H1 (cell line): ENCODE data around the gene MAP7D2. TPM values are rescaled to one million over a fixed set of nuclear protein-coding genes. Genes with fewer than 3 reads are reported as not detected.

Source experiments
- CTCF ChIA-PET: fragments of 300-600 bp; sonication (Branson Sonifier 250); formaldehyde crosslinking; loops from one replicate; lab custom pipeline; 2021; ENCODE audit not compliant: partially characterized antibody; lab: Charles Lee
- POLR2A ChIA-PET: fragments of 300-600 bp; sonication (Branson Sonifier 250); formaldehyde crosslinking; loops from one replicate; lab custom pipeline; 2021; ENCODE audit warnings: inconsistent platforms; ENCODE audit not compliant: partially characterized antibody; lab: Charles Lee
- DNase-seq, 2 experiments: peaks; one replicate each; pipeline versions ENCODE4 v3.0.0 to v3.0.0-alpha.2; 2010 to 2022; ENCODE audit warnings: low spot score in 2 of 2, low read depth in 1 of 2, mixed read lengths in 1 of 2
- FAIRE-seq: peaks from 2 replicates; lab custom pipeline; 2011; peaks lifted over from hg19 to GRCh38; lab: Jason Lieb, UNC
- H2AFZ ChIP-seq: 2 replicates; pipeline ENCODE4 v1.8.1; 2012; ENCODE audit warnings: low read length, inconsistent platforms
- H2AK5ac ChIP-seq: 2 replicates; pipeline ENCODE4 v1.6.1; 2013; ENCODE audit warnings: low read depth, low read length
- H2BK120ac ChIP-seq: replicated peaks from 2 replicates; pipeline ENCODE3; 2013; ENCODE audit warnings: low read depth, low read length, inconsistent platforms
- H2BK12ac ChIP-seq: 2 replicates; pipeline ENCODE4 v1.6.1; 2013; ENCODE audit warnings: low read depth, low read length
- H2BK15ac ChIP-seq: 2 replicates; pipeline ENCODE4 v1.6.1; 2013; ENCODE audit warnings: low read length
- H2BK20ac ChIP-seq: 2 replicates; pipeline ENCODE4 v1.6.1; 2013; ENCODE audit warnings: low read length
- H2BK5ac ChIP-seq: 2 replicates; pipeline ENCODE4 v1.6.1; 2013; ENCODE audit warnings: low read depth, low read length
- H3K14ac ChIP-seq: 2 replicates; pipeline ENCODE4 v1.6.1; 2013; ENCODE audit warnings: inconsistent platforms; ENCODE audit not compliant: insufficient read length
- H3K18ac ChIP-seq: 2 replicates; pipeline ENCODE4 v1.6.1; 2013; ENCODE audit warnings: low read length; ENCODE audit errors: extremely low read depth
- H3K23ac ChIP-seq: 2 replicates; pipeline ENCODE4 v1.6.1; 2013; ENCODE audit warnings: inconsistent platforms; ENCODE audit not compliant: insufficient read length
- H3K23me2 ChIP-seq: 2 replicates; pipeline ENCODE4 v1.6.1; 2013; ENCODE audit warnings: low read depth, low read length
- H3K27ac ChIP-seq: 2 replicates; pipeline ENCODE4 v1.6.1; 2011; ENCODE audit warnings: low read depth, low read length, inconsistent platforms
- H3K27me3 ChIP-seq, 4 experiments: replicated peaks in 1 of 4; 1 replicate in 1 of 4; 2 replicates in 3 of 4; pipeline versions ENCODE4 v1.6.1 to v1.8.1; 2011 to 2013; ENCODE audit warnings: low read length in 3 of 4, mild to moderate bottlenecking in 3 of 4, inconsistent platforms in 2 of 4, mixed read lengths in 2 of 4, moderate library complexity in 1 of 4; ENCODE audit not compliant: control insufficient read depth in 3 of 4, insufficient read depth in 3 of 4; ENCODE audit errors: extremely low read depth in 1 of 4
- H3K36me3 ChIP-seq, 4 experiments: 2 replicates each; pipeline versions ENCODE4 v1.6.1 to v1.8.1; 2011 to 2013; ENCODE audit warnings: mild to moderate bottlenecking in 4 of 4, low read length in 3 of 4, moderate library complexity in 2 of 4, control low read depth in 1 of 4, inconsistent platforms in 1 of 4; ENCODE audit not compliant: insufficient read depth in 4 of 4, control insufficient read depth in 2 of 4
- H3K4ac ChIP-seq: replicated peaks from 2 replicates; pipeline ENCODE3; 2013; ENCODE audit warnings: low read length, low read depth, mixed read lengths, inconsistent platforms; ENCODE audit not compliant: insufficient read length
- H3K4me1 ChIP-seq, 4 experiments: replicated peaks in 1 of 4; 1 replicate in 1 of 4; 2 replicates in 3 of 4; pipeline versions ENCODE4 v1.6.1 to v1.8.1; 2011 to 2013; ENCODE audit warnings: low read length in 3 of 4, inconsistent platforms in 2 of 4, mixed read lengths in 1 of 4; ENCODE audit not compliant: insufficient read depth in 4 of 4, control insufficient read depth in 3 of 4
- H3K4me2 ChIP-seq, 2 experiments: 2 replicates each; pipeline versions ENCODE4 v1.6.1 to v1.8.1; 2011 to 2013; ENCODE audit warnings: low read depth in 2 of 2, low read length in 2 of 2, control low read depth in 1 of 2, inconsistent platforms in 1 of 2, mild to moderate bottlenecking in 1 of 2; ENCODE audit not compliant: insufficient read depth in 1 of 2
- H3K4me3 ChIP-seq, 4 experiments: fragments of 200-600, 300-600 bp in 1 of 4; sonication (generic), shearing (Covaris generic), sonication (Bioruptor Twin) in 1 of 4; 2 replicates each; pipeline versions ENCODE4 v1.5.1 to v1.8.1; 2011 to 2016; ENCODE audit warnings: low read length in 4 of 4, low read depth in 3 of 4, control low read depth in 2 of 4, inconsistent platforms in 2 of 4, mild to moderate bottlenecking in 2 of 4, mixed read lengths in 1 of 4, moderate library complexity in 1 of 4; ENCODE audit not compliant: insufficient read depth in 2 of 4; ENCODE audit errors: extremely low read depth in 1 of 4
- H3K56ac ChIP-seq: replicated peaks from 2 replicates; pipeline ENCODE3; 2013; ENCODE audit warnings: low read depth, mild to moderate bottlenecking, mixed read lengths, low read length, inconsistent platforms; ENCODE audit not compliant: insufficient read length
- H3K79me1 ChIP-seq: 2 replicates; pipeline ENCODE4 v1.6.1; 2013; ENCODE audit warnings: low read depth, low read length, control low read depth
- H3K79me2 ChIP-seq, 2 experiments: 2 replicates each; pipeline versions ENCODE4 v1.6.1 to v1.8.1; 2012 to 2013; ENCODE audit warnings: low read length in 2 of 2, mild to moderate bottlenecking in 2 of 2, inconsistent platforms in 1 of 2; ENCODE audit not compliant: insufficient read depth in 2 of 2, control insufficient read depth in 1 of 2
- H3K9ac ChIP-seq, 4 experiments: replicated peaks in 1 of 4; 1 replicate in 1 of 4; 2 replicates in 3 of 4; pipeline versions ENCODE4 v1.6.1 to v1.8.1; 2011 to 2013; ENCODE audit warnings: low read depth in 3 of 4, low read length in 3 of 4, control low read depth in 2 of 4, mild to moderate bottlenecking in 2 of 4, moderate library complexity in 2 of 4, inconsistent platforms in 1 of 4; ENCODE audit errors: extremely low read depth in 1 of 4
- H3K9me3 ChIP-seq, 2 experiments: 2 replicates each; pipeline versions ENCODE4 v1.6.1 to v1.8.1; 2012 to 2013; ENCODE audit warnings: mild to moderate bottlenecking in 2 of 2, moderate library complexity in 2 of 2, control low read depth in 1 of 2, inconsistent platforms in 1 of 2, low read depth in 1 of 2, low read length in 1 of 2, mixed read lengths in 1 of 2; ENCODE audit not compliant: insufficient read depth in 2 of 2
- H4K20me1 ChIP-seq, 2 experiments: replicated peaks in 1 of 2; 2 replicates each; pipeline versions ENCODE3 to v1.8.1; 2011 to 2013; ENCODE audit warnings: inconsistent platforms in 2 of 2, low read length in 2 of 2, mild to moderate bottlenecking in 1 of 2; ENCODE audit not compliant: insufficient read depth in 2 of 2, control insufficient read depth in 1 of 2
- H4K5ac ChIP-seq: 2 replicates; pipeline ENCODE4 v1.6.1; 2013; ENCODE audit warnings: low read length, low read depth, mixed read lengths, inconsistent platforms; ENCODE audit not compliant: insufficient read length
- H4K8ac ChIP-seq: 2 replicates; pipeline ENCODE4 v1.8.0; 2013; ENCODE audit warnings: mild to moderate bottlenecking, moderate library complexity, low read length, inconsistent platforms; ENCODE audit not compliant: insufficient read depth; ENCODE audit errors: extremely low read depth
- H4K91ac ChIP-seq: replicated peaks from 2 replicates; pipeline ENCODE3; 2013; ENCODE audit warnings: low read length, mixed read lengths, inconsistent platforms; ENCODE audit not compliant: insufficient read length
- CHD1 ChIP-seq: IDR thresholded peaks from 2 replicates; pipeline ENCODE4 v1.6.1; 2012; ENCODE audit warnings: low read depth, low read length, improper control_type of control experiment
- WGBS, 2 experiments: shearing (Covaris generic) in 1 of 2; methylation state at CpG; one replicate each; pipeline versions ENCODE4 v1.1.6 to v1.1.7; 2013 to 2015; ENCODE audit warnings: low lambda C conversion rate in 2 of 2, mixed read lengths in 2 of 2, inconsistent platforms in 1 of 2, low coverage in 1 of 2, missing lambda C conversion rate in 1 of 2; ENCODE audit not compliant: insufficient replicate concordance in 2 of 2, insufficient coverage in 1 of 2, insufficient read length in 1 of 2; ENCODE audit errors: extremely low coverage in 1 of 2, missing lambda C conversion rate in 1 of 2; 5-methylcytosine and 5-hydroxymethylcytosine counted together
- polyA plus RNA-seq, 7 experiments: library from polyadenylated mRNA; depleted of rRNA in 3 of 7; stranded (reverse) in 5 of 7; unstranded in 2 of 7; fragments of >200 nt in 5 of 7; fragments of 200-250 nt in 2 of 7; gene quantifications; 1 replicate in 5 of 7; 2 replicates in 1 of 7; 4 replicates in 1 of 7; pipeline versions ENCODE4 v1.2.1 to v1.2.3, GENCODE V29; 2011 to 2013; ENCODE audit warnings: missing spikeins in 2 of 7, mixed read lengths in 2 of 7
- total RNA-seq: library from RNA; stranded (reverse); fragmentation: NEBNext Ultra II Directional; extraction: Animal tissue kit (Norgen Biotek cat#: 25700); gene quantifications from 2 replicates; pipeline ENCODE4 v1.2.1, GENCODE V29; 2021

MAP7D2 gene
- total and polyA plus RNA-seq, 2 of the 8 experiments (the other 6 are each of a cell fraction or from before 2014, with no cell fraction given) = 0.65 to 0.83 TPM

GRCh38 chrX:20139966-20140365, 23.3 kb upstream of the MAP7D2 start:
- Histone ChIP-seq H3K9ac (no peak overlapping the region), H3K4me1 (no peaks in the 10 kb centered on the region), H3K79me2 (peaks cover 6 to 41% of the 10 kb centered on the region in 2 experiments), H3K4ac (no peak overlapping the region), H3K56ac (no peak overlapping the region), H3K23me2 (no peaks in the 10 kb centered on the region), H3K18ac (no peak overlapping the region), H4K8ac (no peak overlapping the region), H4K5ac (no peak overlapping the region), H2BK12ac (no peak overlapping the region), H3K4me3 (peak overlapping the region; percentile 17 to 99 (median 87); a peak in 5 of 8 replicates), H3K36me3 (peaks cover 0 to 50% (median 10%) of the 10 kb centered on the region in 4 experiments; a peak in 6 of 8 replicates), H3K27me3 (no peaks in the 10 kb centered on the region), H3K9me3 (no peaks in the 10 kb centered on the region), H2AK5ac (no peak overlapping the region), H3K14ac (no peak overlapping the region), H2BK120ac (no peak overlapping the region), H3K4me2 (peak overlapping the region; percentile 55 to 66; a peak in 3 of 4 replicates), H3K27ac (no peak overlapping the region), H3K23ac (no peak overlapping the region), H4K20me1 (peaks cover 3 to 5% of the 10 kb centered on the region in 2 experiments), H2BK15ac (no peak overlapping the region), H4K91ac (no peak overlapping the region), H3K79me1 (no peaks in the 10 kb centered on the region), H2BK5ac (no peak overlapping the region), H2BK20ac (no peak overlapping the region), H2AFZ (no peak overlapping the region)
- POLR2A ChIA-PET = interaction anchor here (0.8 to 1.3 kb wide), 5 partner anchors 9 to 551 kb away, joined by 3 to 4 read pairs (median 3); no protein-coding TSS in a partner anchor
- CTCF ChIA-PET = no interaction called here
- DNase-seq (no peak), FAIRE-seq (no peak)
- 87% methylated on average over 2 of the region's 2 CpGs; no CpG with 5 or more reads in 1 of the 2 experiments for WGBS, 2 experiments
- no peak for TF ChIP-seq CHD1
